T-helper 2 cell treated with Interferon-gamma antibody and Interleukin-4, amounts not matched to agents 5 μg/mL and 100 μg/mL, for 36 hours (primary cell): Measurements from ENCODE around the gene UGDH.
A peak's percentile ranks its signal among the peaks of the same experiment; 100 is the strongest.
"Not testable (repeated sequence)": the region's sequence is repeated elsewhere in the genome, so short reads cannot be mapped to it uniquely, and the experiment has no call there.

ENCODE experiments used
- DNase-seq: peaks from one replicate; pipeline ENCODE4 v3.0.0; 2021; ENCODE audit warnings: low spot score
- H3K27ac Mint-ChIP-seq: one replicate; pipeline ENCODE4 v1.8.0; 2021; ENCODE audit warnings: mild to moderate bottlenecking, mixed read lengths
- H3K27me3 Mint-ChIP-seq: one replicate; pipeline ENCODE4 v1.8.0; 2021; ENCODE audit warnings: low read depth, mixed read lengths
- H3K36me3 Mint-ChIP-seq: one replicate; pipeline ENCODE4 v1.8.0; 2021; ENCODE audit warnings: low read depth, mixed read lengths
- H3K4me1 Mint-ChIP-seq: one replicate; pipeline ENCODE4 v1.8.0; 2021; ENCODE audit warnings: low read depth, mixed read lengths
- H3K4me3 Mint-ChIP-seq: one replicate; pipeline ENCODE4 v1.8.0; 2022; ENCODE audit warnings: mild to moderate bottlenecking, moderate library complexity, mixed read lengths
- H3K9me3 Mint-ChIP-seq: one replicate; pipeline ENCODE4 v1.8.0; 2021; ENCODE audit warnings: mixed read lengths

Gene UGDH

DNA sequence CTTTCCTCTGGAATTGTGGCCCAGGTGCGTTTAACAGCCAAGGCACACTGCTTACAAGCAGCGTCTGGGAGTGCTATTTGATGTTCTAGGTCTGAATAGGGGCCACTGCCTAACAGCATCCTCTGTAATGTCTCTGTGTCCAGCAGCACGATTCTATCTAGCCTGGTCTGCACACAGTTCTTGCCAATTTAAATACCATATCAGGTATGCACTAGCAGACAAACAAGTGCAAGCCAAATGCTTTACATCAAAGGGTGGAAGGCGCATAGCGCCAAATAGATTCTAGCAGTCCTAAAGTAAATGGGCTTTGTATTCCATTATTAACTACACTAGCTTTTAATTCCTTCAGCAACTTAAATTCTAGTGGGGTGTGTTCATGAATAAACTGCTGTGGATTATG is 15.8 kb upstream of the UGDH start:
- no peak for DNase-seq
- Mint-ChIP-seq H3K9me3 (no peaks in the 10 kb centered on the region), H3K4me3 (no peak overlapping the region), H3K36me3 (no peaks in the 10 kb centered on the region), H3K4me1 (no peaks in the 10 kb centered on the region), H3K27ac (no peak overlapping the region), H3K27me3 (no peaks in the 10 kb centered on the region)

- no peaks in the 10 kb centered on the region for H3K9me3 Mint-ChIP-seq
- no peak for DNase-seq
- no peaks in the 10 kb centered on the region for H3K27me3 Mint-ChIP-seq
- no peak overlapping the region for H3K4me3 Mint-ChIP-seq
- H3K27ac Mint-ChIP-seq: no peak overlapping the region
- H3K4me1 Mint-ChIP-seq: no peaks in the 10 kb centered on the region
- H3K36me3 Mint-ChIP-seq: no peaks in the 10 kb centered on the region
These were observed 15.4 kb upstream of the UGDH start for GRCh38 chr4:39542611-39543012.

DNA sequence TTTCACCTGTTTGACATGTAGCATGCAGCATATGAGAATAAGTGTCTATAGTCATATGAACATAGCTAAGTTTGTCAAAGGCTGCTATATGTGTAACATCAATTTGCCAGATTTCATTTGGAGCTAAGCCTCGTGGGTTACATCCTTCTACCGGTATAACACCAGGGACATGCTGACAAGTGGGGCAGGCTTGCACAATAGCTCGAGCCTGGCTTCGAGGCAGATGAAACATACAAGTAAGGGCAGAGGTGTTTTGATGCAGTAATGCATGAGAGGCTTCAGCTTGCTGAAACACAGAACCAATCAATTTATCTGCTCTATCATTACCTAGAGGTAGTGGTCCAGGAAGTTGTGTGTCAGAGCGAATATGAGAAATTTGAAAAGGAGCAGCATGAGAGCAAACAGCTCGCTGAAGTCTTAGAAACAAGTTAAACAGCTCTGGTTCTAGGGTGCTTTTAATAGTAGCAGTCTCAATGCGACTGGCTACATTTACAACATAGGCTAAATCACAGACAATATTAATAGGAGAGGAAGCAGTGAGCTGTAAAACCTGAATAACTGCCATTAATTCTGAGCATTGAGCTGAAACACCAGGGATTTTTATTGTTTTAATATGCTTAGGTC is 14.9 kb upstream of the UGDH start:
- H3K4me1 Mint-ChIP-seq: no peaks in the 10 kb centered on the region

GRCh38 chr4:39539089-39539611 is 11.9 kb upstream of the UGDH start:
- H3K4me1 Mint-ChIP-seq: no peaks in the 10 kb centered on the region
- H3K27me3 Mint-ChIP-seq: no peaks in the 10 kb centered on the region
- no peak overlapping the region for H3K27ac Mint-ChIP-seq
- no peak overlapping the region for H3K4me3 Mint-ChIP-seq
- H3K36me3 Mint-ChIP-seq: peaks cover 7% of the 10 kb centered on the region
- DNase-seq: no peak
- H3K9me3 Mint-ChIP-seq: no peaks in the 10 kb centered on the region

More for the DNA sequence above, 14.9 kb upstream of the UGDH start:
- Mint-ChIP-seq H3K36me3 (no peaks in the 10 kb centered on the region), H3K4me3 (no peak overlapping the region), H3K27ac (no peak overlapping the region), H3K9me3 (no peaks in the 10 kb centered on the region), H3K27me3 (no peaks in the 10 kb centered on the region)
- no peak for DNase-seq

- DNase-seq: no peak
- Mint-ChIP-seq H3K27ac (no peak overlapping the region), H3K4me1 (peaks cover under 1% of the 10 kb centered on the region), H3K27me3 (no peaks in the 10 kb centered on the region), H3K36me3 (peaks cover 33% of the 10 kb centered on the region), H3K9me3 (peaks cover 30% of the 10 kb centered on the region), H3K4me3 (no peak overlapping the region)
These were observed 6.3 kb upstream of the UGDH start for GRCh38 chr4:39533541-39533940.

- Mint-ChIP-seq H3K36me3 (peaks cover 35% of the 10 kb centered on the region), H3K9me3 (peaks cover 30% of the 10 kb centered on the region)
- DNase-seq, H3K27me3 Mint-ChIP-seq, H3K4me3 Mint-ChIP-seq, H3K4me1 Mint-ChIP-seq, H3K27ac Mint-ChIP-seq: not testable (repeated sequence)
These were observed 5.0 kb upstream of the UGDH start for GRCh38 chr4:39532237-39532636.

GRCh38 chr4:39530682-39531081 is 3.4 kb upstream of the UGDH start:
- H3K27ac Mint-ChIP-seq: no peak overlapping the region
- peaks cover 30% of the 10 kb centered on the region for H3K9me3 Mint-ChIP-seq
- H3K36me3 Mint-ChIP-seq: peaks cover 35% of the 10 kb centered on the region
- no peak overlapping the region for H3K4me3 Mint-ChIP-seq
- peaks cover 14% of the 10 kb centered on the region for H3K4me1 Mint-ChIP-seq
- H3K27me3 Mint-ChIP-seq: no peaks in the 10 kb centered on the region
- DNase-seq: no peak

DNA sequence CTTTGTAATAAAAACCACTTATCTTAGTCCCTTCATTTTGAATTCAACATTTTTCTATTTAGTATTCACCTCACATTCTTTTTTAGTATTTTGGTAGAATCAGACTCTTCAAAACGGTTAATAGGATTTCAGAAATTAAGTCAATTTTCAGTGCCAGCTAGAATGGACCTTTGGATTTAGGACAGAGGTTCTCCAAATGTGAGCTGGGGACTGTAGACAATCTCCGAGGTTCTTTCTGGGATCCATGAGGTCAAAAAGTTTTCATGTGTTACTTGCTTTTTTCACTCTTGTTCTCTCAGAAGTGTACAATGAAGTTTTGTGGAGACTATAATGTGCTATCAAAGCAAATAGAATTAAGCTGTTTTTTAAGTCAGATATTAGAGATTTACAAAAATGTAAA is 2.3 kb upstream of the UGDH start:
- H3K4me3 Mint-ChIP-seq: no peak overlapping the region
- no peak for DNase-seq
- H3K27ac Mint-ChIP-seq: no peak overlapping the region
- peaks cover 30% of the 10 kb centered on the region for H3K9me3 Mint-ChIP-seq
- H3K36me3 Mint-ChIP-seq: peaks cover 33% of the 10 kb centered on the region
- H3K4me1 Mint-ChIP-seq: peaks cover 14% of the 10 kb centered on the region
- H3K27me3 Mint-ChIP-seq: no peaks in the 10 kb centered on the region

DNA sequence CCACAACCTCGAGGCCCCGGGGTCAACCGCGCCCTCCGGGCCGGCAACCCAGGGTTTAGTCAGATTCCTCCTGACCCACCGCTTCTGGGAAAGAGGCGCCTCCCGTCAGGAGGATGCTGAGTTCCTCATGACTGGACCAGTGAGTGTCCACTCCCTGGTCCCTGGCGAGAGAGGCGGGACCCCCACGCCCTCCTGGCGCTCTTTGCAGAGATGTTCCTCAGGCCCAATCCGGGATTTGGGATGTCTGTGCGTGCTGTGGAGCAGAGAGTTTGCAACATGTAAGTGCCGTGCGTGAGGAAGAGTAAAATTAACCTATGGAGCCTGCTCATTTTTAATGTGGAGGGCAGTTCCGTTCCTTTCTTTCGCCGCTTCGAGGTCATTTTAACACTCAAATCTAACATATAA is 824 bp upstream of the UGDH start:
- H3K36me3 Mint-ChIP-seq: peaks cover 30% of the 10 kb centered on the region
- peak overlapping the region; percentile 73 for H3K27ac Mint-ChIP-seq
- peaks cover 14% of the 10 kb centered on the region for H3K4me1 Mint-ChIP-seq
- H3K9me3 Mint-ChIP-seq: peaks cover 29% of the 10 kb centered on the region
- no peaks in the 10 kb centered on the region for H3K27me3 Mint-ChIP-seq
- peak overlapping the region; percentile 97 for H3K4me3 Mint-ChIP-seq
- no peak for DNase-seq

- H3K4me1 Mint-ChIP-seq: peaks cover 14% of the 10 kb centered on the region
- peak overlapping the region; percentile 76 for H3K27ac Mint-ChIP-seq
- peaks cover 18% of the 10 kb centered on the region for H3K9me3 Mint-ChIP-seq
- peak; percentile 44 for DNase-seq
- H3K27me3 Mint-ChIP-seq: no peaks in the 10 kb centered on the region
- peak overlapping the region; percentile 97 for H3K4me3 Mint-ChIP-seq
- H3K36me3 Mint-ChIP-seq: peaks cover 18% of the 10 kb centered on the region
These were observed 409 bp downstream of the UGDH start for GRCh38 chr4:39526765-39527295.

GRCh38 chr4:39525822-39526690 is 1.2 kb downstream of the UGDH start:
- peaks cover 14% of the 10 kb centered on the region for H3K4me1 Mint-ChIP-seq
- peak overlapping the region; percentile 76 for H3K27ac Mint-ChIP-seq
- H3K27me3 Mint-ChIP-seq: no peaks in the 10 kb centered on the region
- peaks cover 10% of the 10 kb centered on the region for H3K9me3 Mint-ChIP-seq
- DNase-seq: no peak
- peaks cover 13% of the 10 kb centered on the region for H3K36me3 Mint-ChIP-seq
- H3K4me3 Mint-ChIP-seq: peak overlapping the region; percentile 97

GRCh38 chr4:39524161-39524957 is 2.9 kb downstream of the UGDH start:
- no peaks in the 10 kb centered on the region for H3K27me3 Mint-ChIP-seq
- no peak overlapping the region for H3K27ac Mint-ChIP-seq
- no peaks in the 10 kb centered on the region for H3K9me3 Mint-ChIP-seq
- H3K4me3 Mint-ChIP-seq: no peak overlapping the region
- no peak for DNase-seq
- H3K4me1 Mint-ChIP-seq: peaks cover 14% of the 10 kb centered on the region
- H3K36me3 Mint-ChIP-seq: peaks cover 4% of the 10 kb centered on the region

GRCh38 chr4:39522068-39522467 is 5.2 kb downstream of the UGDH start:
- no peak overlapping the region for H3K4me3 Mint-ChIP-seq
- peaks cover 7% of the 10 kb centered on the region for H3K4me1 Mint-ChIP-seq
- H3K9me3 Mint-ChIP-seq: no peaks in the 10 kb centered on the region
- no peaks in the 10 kb centered on the region for H3K27me3 Mint-ChIP-seq
- no peak for DNase-seq
- H3K36me3 Mint-ChIP-seq: peaks cover 2% of the 10 kb centered on the region
- no peak overlapping the region for H3K27ac Mint-ChIP-seq
